Nephron (organoid): ENCODE data around the gene GALNT7.
A peak's percentile ranks its signal among the peaks of the same experiment; 100 is the strongest.

ENCODE experiments used
- H3K27ac Mint-ChIP-seq, 3 experiments: 2 replicates each; pipeline ENCODE4 v1.8.0; 2020; ENCODE audit warnings: mixed read lengths in 3 of 3, mild to moderate bottlenecking in 2 of 3, moderate library complexity in 1 of 3
- H3K27me3 Mint-ChIP-seq: 2 replicates; pipeline ENCODE4 v1.8.0; 2021; ENCODE audit warnings: low read depth, mild to moderate bottlenecking, moderate library complexity, mixed read lengths
- H3K36me3 Mint-ChIP-seq: 2 replicates; pipeline ENCODE4 v1.8.0; 2020; ENCODE audit warnings: low read depth, mixed read lengths
- H3K4me1 Mint-ChIP-seq: 2 replicates; pipeline ENCODE4 v1.8.0; 2020; ENCODE audit warnings: mixed read lengths
- H3K4me3 Mint-ChIP-seq, 3 experiments: 2 replicates each; pipeline ENCODE4 v1.8.0; 2020; ENCODE audit warnings: mild to moderate bottlenecking in 3 of 3, mixed read lengths in 3 of 3, moderate library complexity in 2 of 3
- H3K9me3 Mint-ChIP-seq: 2 replicates; pipeline ENCODE4 v1.8.0; 2020; ENCODE audit warnings: mixed read lengths
- TF ChIP-seq, protein P1 (sequence below), 3 experiments: fragments of 200-600 bp; sonication (generic); IDR thresholded peaks; one replicate each; pipeline ENCODE4 v1.5.0; 2021; ENCODE audit warnings: antibody characterized with exemption in 3 of 3; ENCODE audit not compliant: unreplicated experiment in 3 of 3

Gene GALNT7

DNA sequence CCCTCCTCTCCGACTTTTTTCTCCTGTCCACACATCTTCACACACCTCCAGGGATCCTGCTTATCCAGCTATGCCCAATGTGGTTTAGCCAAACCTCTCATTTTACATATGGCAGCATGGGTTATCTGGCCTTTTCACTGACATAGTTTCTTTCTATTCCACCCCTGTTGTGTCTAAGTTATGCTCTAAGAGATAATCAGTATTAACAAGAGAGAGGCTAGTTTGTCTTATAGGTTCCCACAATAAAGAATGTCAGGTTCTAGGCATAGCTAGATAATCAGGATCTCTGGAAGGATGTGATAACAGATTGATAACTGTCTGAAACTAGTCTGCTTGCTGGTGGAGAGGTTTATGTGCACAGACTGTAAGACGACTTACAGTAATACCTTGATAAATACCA, 7.7 kb upstream of the GALNT7 start:
- Mint-ChIP-seq H3K4me1 (peaks cover 6% of the 10 kb centered on the region), H3K27ac (no peak overlapping the region), H3K9me3 (no peaks in the 10 kb centered on the region), H3K4me3 (no peak overlapping the region), H3K36me3 (no peaks in the 10 kb centered on the region), H3K27me3 (no peaks in the 10 kb centered on the region)
- TF ChIP-seq, protein P1, sequence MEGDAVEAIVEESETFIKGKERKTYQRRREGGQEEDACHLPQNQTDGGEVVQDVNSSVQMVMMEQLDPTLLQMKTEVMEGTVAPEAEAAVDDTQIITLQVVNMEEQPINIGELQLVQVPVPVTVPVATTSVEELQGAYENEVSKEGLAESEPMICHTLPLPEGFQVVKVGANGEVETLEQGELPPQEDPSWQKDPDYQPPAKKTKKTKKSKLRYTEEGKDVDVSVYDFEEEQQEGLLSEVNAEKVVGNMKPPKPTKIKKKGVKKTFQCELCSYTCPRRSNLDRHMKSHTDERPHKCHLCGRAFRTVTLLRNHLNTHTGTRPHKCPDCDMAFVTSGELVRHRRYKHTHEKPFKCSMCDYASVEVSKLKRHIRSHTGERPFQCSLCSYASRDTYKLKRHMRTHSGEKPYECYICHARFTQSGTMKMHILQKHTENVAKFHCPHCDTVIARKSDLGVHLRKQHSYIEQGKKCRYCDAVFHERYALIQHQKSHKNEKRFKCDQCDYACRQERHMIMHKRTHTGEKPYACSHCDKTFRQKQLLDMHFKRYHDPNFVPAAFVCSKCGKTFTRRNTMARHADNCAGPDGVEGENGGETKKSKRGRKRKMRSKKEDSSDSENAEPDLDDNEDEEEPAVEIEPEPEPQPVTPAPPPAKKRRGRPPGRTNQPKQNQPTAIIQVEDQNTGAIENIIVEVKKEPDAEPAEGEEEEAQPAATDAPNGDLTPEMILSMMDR (IDR thresholded peaks at IDR 0.05; ENCODE audit: unreplicated experiment in 3 of 3) = no peak

DNA sequence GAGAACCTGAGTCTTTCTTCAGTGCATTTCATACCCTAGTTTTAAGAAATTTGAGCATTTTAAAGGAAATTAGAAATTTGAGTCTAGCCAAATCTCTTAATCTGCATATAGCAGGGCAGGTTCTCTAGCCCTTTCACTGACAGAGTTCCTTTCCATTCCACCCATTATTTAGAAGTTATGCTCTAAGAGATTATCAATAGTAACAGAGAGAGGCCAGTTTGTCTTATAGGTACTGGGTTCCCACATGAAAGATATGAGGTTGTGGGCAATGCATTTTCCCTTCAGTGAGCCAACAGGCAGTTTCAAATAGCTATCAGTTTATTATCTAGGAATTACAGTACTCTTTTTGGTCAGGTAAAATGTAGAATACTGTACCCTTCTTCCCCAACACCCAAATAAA, 7.3 kb upstream of the GALNT7 start:
- no peak overlapping the region for H3K4me3 Mint-ChIP-seq
- no peaks in the 10 kb centered on the region for H3K36me3 Mint-ChIP-seq
- no peaks in the 10 kb centered on the region for H3K27me3 Mint-ChIP-seq
- no peak overlapping the region for H3K27ac Mint-ChIP-seq
- no peaks in the 10 kb centered on the region for H3K9me3 Mint-ChIP-seq
- H3K4me1 Mint-ChIP-seq = peaks cover 6% of the 10 kb centered on the region
- TF ChIP-seq, protein P1 (IDR thresholded peaks at IDR 0.05; ENCODE audit: unreplicated experiment in 3 of 3) = no peak

DNA sequence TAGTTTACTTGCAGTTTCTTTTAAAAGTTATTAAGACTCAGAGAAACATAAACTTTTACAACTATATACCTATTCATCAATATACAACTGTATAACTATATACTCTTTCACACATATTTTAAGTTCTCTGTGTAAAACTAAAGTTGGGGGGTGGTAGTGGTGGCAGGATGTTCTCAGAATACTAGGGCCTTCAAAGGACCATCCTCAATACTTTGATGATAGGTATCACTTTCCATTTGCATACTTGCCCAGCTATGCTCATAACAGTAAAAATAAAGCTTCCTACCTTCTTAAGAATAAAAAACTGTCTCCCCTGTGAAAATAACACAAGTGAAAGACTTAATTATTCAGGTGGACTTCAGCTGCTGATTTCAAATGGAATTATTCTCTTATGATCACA, 2.9 kb upstream of the GALNT7 start:
- Mint-ChIP-seq H3K36me3 (no peaks in the 10 kb centered on the region), H3K4me3 (peak overlapping the region in 2 of 3 experiments; percentile 54 to 57), H3K4me1 (peaks cover 12% of the 10 kb centered on the region), H3K9me3 (no peaks in the 10 kb centered on the region), H3K27me3 (no peaks in the 10 kb centered on the region), H3K27ac (no peak overlapping the region)
- TF ChIP-seq, protein P1 (IDR thresholded peaks at IDR 0.05; ENCODE audit: unreplicated experiment in 3 of 3) = no peak

- peaks cover 20% of the 10 kb centered on the region for H3K4me1 Mint-ChIP-seq
- H3K9me3 Mint-ChIP-seq = no peaks in the 10 kb centered on the region
- no peak overlapping the region for H3K27ac Mint-ChIP-seq
- H3K36me3 Mint-ChIP-seq = no peaks in the 10 kb centered on the region
- peak overlapping the region; percentile 31 to 74 (median 51) for H3K4me3 Mint-ChIP-seq
- H3K27me3 Mint-ChIP-seq = no peaks in the 10 kb centered on the region
- TF ChIP-seq, protein P1 (IDR thresholded peaks at IDR 0.05; ENCODE audit: unreplicated experiment in 3 of 3) = no peak
Measured at GRCh38 chr4:173166491-173166890, 2.1 kb upstream of the GALNT7 start.

GRCh38 chr4:173167758-173168395, 734 bp upstream of the GALNT7 start:
- Mint-ChIP-seq H3K27me3 (no peaks in the 10 kb centered on the region), H3K36me3 (no peaks in the 10 kb centered on the region), H3K4me1 (peaks cover 26% of the 10 kb centered on the region), H3K9me3 (no peaks in the 10 kb centered on the region), H3K27ac (peak overlapping the region; percentile 93 to 96 (median 95)), H3K4me3 (peak overlapping the region; percentile 97 to 98 (median 98))
- TF ChIP-seq, protein P1 (IDR thresholded peaks at IDR 0.05; ENCODE audit: unreplicated experiment in 3 of 3) = no peak

- Mint-ChIP-seq H3K4me1 (peaks cover 26% of the 10 kb centered on the region), H3K36me3 (no peaks in the 10 kb centered on the region), H3K4me3 (no peak overlapping the region), H3K27me3 (no peaks in the 10 kb centered on the region), H3K27ac (no peak overlapping the region), H3K9me3 (no peaks in the 10 kb centered on the region)
- TF ChIP-seq, protein P1 (IDR thresholded peaks at IDR 0.05; ENCODE audit: unreplicated experiment in 3 of 3) = no peak
Measured at GRCh38 chr4:173169178-173169427, 492 bp downstream of the GALNT7 start.
